ENCODE measurements around the gene LRRC34.

The LRRC34 gene

GRCh38 chr3:169812332-169813235 lies at the start of gene LRRC34, which contains the start of gene LRRIQ4:
Gene LRRC34, minus strand, starts transcription at chr3:169812904. Its CDS starts 356 bp downstream, at chr3:169812548.
Gene LRRIQ4, plus strand, starts transcription at chr3:169812870. Its CDS starts 9,052 bp downstream, at chr3:169821922.
- peak; percentile 83 for DNase-seq (ENCODE audit: low spot score)
- in situ Hi-C loops (cut with MboI; ENCODE audit: low pct_unique_long_range_greater_than_20kb, low sequenced_read_pairs, unreplicated experiment) = no loop called here
- TF ChIP-seq CTCF (IDR thresholded peaks at IDR 0.05; ENCODE audit: extremely low read depth, insufficient read depth, missing control alignments) = no peak

DNA sequence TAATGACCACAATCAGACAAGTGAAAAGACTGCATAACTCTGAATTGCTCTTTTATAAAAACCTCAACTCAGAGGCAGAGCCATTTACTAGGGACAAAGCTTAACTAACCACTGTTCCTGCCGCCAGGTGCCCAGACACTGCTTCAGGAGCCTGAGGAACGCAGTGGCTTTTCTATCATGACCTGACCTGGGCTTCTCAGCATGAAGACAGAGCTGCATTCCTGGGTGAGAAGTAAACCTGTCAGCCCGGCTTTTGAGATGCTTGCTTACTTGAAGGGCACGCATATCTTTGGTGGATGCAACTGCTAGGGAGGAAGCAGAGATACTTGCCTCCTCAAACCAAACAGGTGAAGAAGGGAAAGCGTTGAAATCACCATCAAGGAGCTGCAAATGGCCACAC lies 49.2 kb upstream of the LRRC34 start:
- no peak for TF ChIP-seq CTCF (IDR thresholded peaks at IDR 0.05; ENCODE audit: extremely low read depth, insufficient read depth, missing control alignments)
- in situ Hi-C loops (cut with MboI; ENCODE audit: low pct_unique_long_range_greater_than_20kb, low sequenced_read_pairs, unreplicated experiment) = no loop called here
- DNase-seq (ENCODE audit: low spot score) = no peak

GRCh38 chr3:169857811-169858210 lies 45.1 kb upstream of the LRRC34 start:
- TF ChIP-seq CTCF (IDR thresholded peaks at IDR 0.05; ENCODE audit: extremely low read depth, insufficient read depth, missing control alignments) = no peak
- in situ Hi-C loops (cut with MboI; ENCODE audit: low pct_unique_long_range_greater_than_20kb, low sequenced_read_pairs, unreplicated experiment) = no loop called here
- no peak for DNase-seq (ENCODE audit: low spot score)

GRCh38 chr3:169855514-169855913 lies 42.8 kb upstream of the LRRC34 start:
- in situ Hi-C loops (cut with MboI; ENCODE audit: low pct_unique_long_range_greater_than_20kb, low sequenced_read_pairs, unreplicated experiment) = no loop called here
- DNase-seq (ENCODE audit: low spot score) = no peak
- TF ChIP-seq CTCF (IDR thresholded peaks at IDR 0.05; ENCODE audit: extremely low read depth, insufficient read depth, missing control alignments) = no peak

GRCh38 chr3:169850618-169851017 lies 37.9 kb upstream of the LRRC34 start:
- in situ Hi-C loops (cut with MboI; ENCODE audit: low pct_unique_long_range_greater_than_20kb, low sequenced_read_pairs, unreplicated experiment) = no loop called here
- DNase-seq (ENCODE audit: low spot score) = no peak
- TF ChIP-seq CTCF (IDR thresholded peaks at IDR 0.05; ENCODE audit: extremely low read depth, insufficient read depth, missing control alignments) = no peak

DNA sequence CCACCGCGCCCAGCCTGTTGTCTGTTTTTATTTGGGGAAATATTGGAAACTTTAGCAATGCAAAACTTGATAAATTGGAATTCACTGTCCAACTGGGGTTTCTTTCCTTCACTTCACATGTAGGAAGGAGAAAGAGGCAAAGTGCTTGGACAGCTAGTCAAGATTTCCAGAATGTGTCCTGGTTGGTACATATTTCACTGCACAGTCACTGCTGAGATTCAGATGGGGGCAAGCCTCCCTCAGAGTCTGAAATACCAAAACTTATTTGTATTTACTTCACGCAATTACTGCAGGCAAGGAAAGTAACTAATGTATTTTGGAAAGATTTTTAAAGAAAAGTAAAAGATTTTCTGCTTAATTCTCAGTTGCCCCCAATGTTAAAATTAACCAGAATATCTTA lies 36.0 kb upstream of the LRRC34 start:
- DNase-seq (ENCODE audit: low spot score) = no peak
- no peak for TF ChIP-seq CTCF (IDR thresholded peaks at IDR 0.05; ENCODE audit: extremely low read depth, insufficient read depth, missing control alignments)
- in situ Hi-C loops (cut with MboI; ENCODE audit: low pct_unique_long_range_greater_than_20kb, low sequenced_read_pairs, unreplicated experiment) = no loop called here
